NT2/D1 (cell line): ENCODE measurements around the gene NFKB1.

Experiments used
- YY1 ChIP-seq: IDR thresholded peaks from 2 replicates; pipeline ENCODE4 v1.6.1; 2011; ENCODE audit not compliant: insufficient read length, insufficient read depth
- ZNF274 ChIP-seq: IDR thresholded peaks from 2 replicates; pipeline ENCODE4 v1.6.1; 2011; ENCODE audit warnings: mild to moderate bottlenecking, low read depth, low read length

- TF ChIP-seq ZNF274: no peak
- TF ChIP-seq YY1: no peak
Measured at GRCh38 chr4:102527695-102528283, 26.6 kb downstream of the NFKB1 start.
